ENCODE data around the gene POU6F1. TPM values are rescaled to one million over a fixed set of nuclear protein-coding genes. Genes with fewer than 3 reads are reported as not detected.

The POU6F1 gene
- total RNA-seq, 1 experiment from 2014 or later: 13.3 TPM

- peaks cover 3% of the 10 kb centered on the region; the same call in 1 of the 2 replicates for H3K27me3 Mint-ChIP-seq (ENCODE audit: low read depth)
- 0 out of 4 replicates have a peak, but pooled peaks cover 0 to 2% of the 10 kb centered on the region in 2 experiments for H3K4me1 Mint-ChIP-seq
- Histone ChIP-seq H3K4me1 (ENCODE audit: insufficient read depth, low read length) (no peaks in the 10 kb centered on the region; the same call in 1 of the 2 replicates), H3K56ac (ENCODE audit: insufficient read length, low read depth, low read length) (no peak overlapping the region), H3K9me3 (ENCODE audit: control insufficient read depth, low read depth, low read length) (no peaks in the 10 kb centered on the region), H2BK12ac (ENCODE audit: insufficient read length, low read depth, low read length) (no peak overlapping the region), H3K79me2 (ENCODE audit: insufficient read depth, low read length) (peaks cover 21% of the 10 kb centered on the region; the same call in 1 of the 2 replicates), H3K23me2 (ENCODE audit: insufficient read length, low read depth, low read length, poor library complexity, severe bottlenecking) (peaks cover 10% of the 10 kb centered on the region), H3K27ac (ENCODE audit: insufficient read length, low read depth, low read length) (peak overlapping the region; percentile 81), H2AK5ac (ENCODE audit: insufficient read length, low read length) (no peak overlapping the region), H4K91ac (ENCODE audit: insufficient read length, low read depth, low read length) (no peak overlapping the region), H3K4ac (ENCODE audit: low read depth, low read length) (no peak overlapping the region), H2BK20ac (ENCODE audit: low read depth, low read length, poor library complexity, severe bottlenecking) (no peak overlapping the region), H3K27me3 (ENCODE audit: insufficient read depth, low read length) (no peaks in the 10 kb centered on the region), H3K79me1 (ENCODE audit: insufficient read depth, low read depth, low read length, poor library complexity, severe bottlenecking) (peaks cover 4% of the 10 kb centered on the region), H4K8ac (replicated peaks; ENCODE audit: insufficient read length, low read depth, low read length) (no peak overlapping the region), H3K4me2 (ENCODE audit: insufficient read depth, insufficient read length, low read length) (peak overlapping the region; percentile 97), H3T11ph (ENCODE audit: low read length) (no peak overlapping the region), H2BK5ac (ENCODE audit: insufficient read length, low read length) (no peak overlapping the region), H2BK15ac (ENCODE audit: low read depth, low read length) (no peak overlapping the region), H3K9ac (ENCODE audit: extremely low read depth, insufficient read length, low read length) (peak overlapping the region; percentile 81), H3K14ac (ENCODE audit: insufficient read depth, low read length) (peak overlapping the region; percentile 77; the same call in 1 of the 2 replicates), H2AFZ (ENCODE audit: low read length) (no peak overlapping the region), H4K5ac (ENCODE audit: insufficient read length, low read depth, low read length) (no peak overlapping the region), H4K20me1 (ENCODE audit: control insufficient read depth, insufficient read depth, insufficient read length) (no peaks in the 10 kb centered on the region), H3K18ac (ENCODE audit: insufficient read length, low read depth, low read length) (peak overlapping the region; percentile 28), H2BK120ac (ENCODE audit: low read depth, low read length, poor library complexity, severe bottlenecking) (no peak overlapping the region), H3K23ac (ENCODE audit: insufficient read length, low read depth, low read length) (no peak overlapping the region)
- DNase-seq: peak; percentile 18
- no peak for TF ChIP-seq CTCF (conservative IDR thresholded peaks at IDR 0.05)
- H3K9me3 Mint-ChIP-seq: no peaks in the 10 kb centered on the region
- WGBS (ENCODE audit: extremely low coverage, insufficient read length, low lambda C conversion rate): 100% methylated on average over 1 of the region's 16 CpGs
- H3K4me3 Mint-ChIP-seq: no peak overlapping the region
- H3K27ac Mint-ChIP-seq: no peak overlapping the region
- peaks cover 0 to 10% (median 4%) of the 10 kb centered on the region in 3 experiments; a peak in 5 of 7 replicates for H3K36me3 Mint-ChIP-seq (ENCODE audit: insufficient read depth in 1 of 3, low read depth in 3 of 3)
These were observed 45.9 kb downstream of the POU6F1 start for GRCh38 chr12:51171884-51172514.

Data from H9 (cell line).